ENCODE data around the gene LMAN1.

Gene LMAN1

GRCh38 chr18:59344996-59345395 is 14.1 kb downstream of the LMAN1 start:
- Histone ChIP-seq H2BK15ac (ENCODE audit: low read length) (no peak overlapping the region), H3K9me3 (replicated peaks in 1 of 2; ENCODE audit: control insufficient read depth in 2 of 2, insufficient read depth in 1 of 2, low read depth in 1 of 2, low read length in 2 of 2) (peaks cover 8 to 39% of the 10 kb centered on the region in 2 donors), H3K4me3 (ENCODE audit: low read length in 2 of 2) (no peak overlapping the region), H3K27ac (replicated peaks; ENCODE audit: low read length) (no peak overlapping the region), H4K8ac (ENCODE audit: low read depth, low read length) (no peak overlapping the region), H3K14ac (ENCODE audit: low read length) (no peak overlapping the region), H2BK5ac (ENCODE audit: low read length) (no peak overlapping the region), H2BK120ac (ENCODE audit: low read depth, low read length) (no peak overlapping the region), H3K36me3 (replicated peaks in 1 of 2; ENCODE audit: control insufficient read depth in 2 of 2, insufficient read depth in 2 of 2, low read length in 2 of 2) (peaks cover 29 to 100% of the 10 kb centered on the region in 2 donors), H2AK5ac (ENCODE audit: low read depth, low read length) (no peak overlapping the region), H3K27me3 (ENCODE audit: control insufficient read depth in 3 of 3, insufficient read depth in 3 of 3, low read depth in 1 of 3, low read length in 3 of 3) (no peaks in the 10 kb centered on the region), H3K4me2 (ENCODE audit: insufficient read depth, low read length, poor library complexity, severe bottlenecking) (no peak overlapping the region), H3K4ac (ENCODE audit: low read length) (no peak overlapping the region), H2AFZ (ENCODE audit: low read length) (no peak overlapping the region), H2BK12ac (ENCODE audit: low read length) (no peak overlapping the region), H4K91ac (ENCODE audit: low read depth, low read length, poor library complexity) (no peak overlapping the region), H3K4me1 (ENCODE audit: control insufficient read depth in 2 of 2, insufficient read depth in 1 of 2, low read depth in 1 of 2, low read length in 2 of 2) (no peaks in the 10 kb centered on the region), H3K79me1 (ENCODE audit: low read depth, low read length) (no peaks in the 10 kb centered on the region), H3K18ac (ENCODE audit: low read length) (no peak overlapping the region), H3K23ac (ENCODE audit: low read depth, low read length, poor library complexity) (no peak overlapping the region), H3K9ac (ENCODE audit: low read depth, low read length, poor library complexity) (no peak overlapping the region)
- no peak for DNase-seq (ENCODE audit: low spot score)
- WGBS, 2 donors (ENCODE audit: extremely low coverage in 2 of 2, insufficient read length in 2 of 2, insufficient replicate concordance in 1 of 2), result no CpG with 5 or more reads among the region's 1 CpG

GRCh38 chr18:59343926-59344325 is 15.1 kb downstream of the LMAN1 start:
- Histone ChIP-seq H3K36me3 (replicated peaks in 1 of 2; ENCODE audit: control insufficient read depth in 2 of 2, insufficient read depth in 2 of 2, low read length in 2 of 2) (peaks cover 35 to 100% of the 10 kb centered on the region in 2 donors), H2BK12ac (ENCODE audit: low read length) (no peak overlapping the region), H3K14ac (ENCODE audit: low read length) (no peak overlapping the region), H3K9me3 (replicated peaks in 1 of 2; ENCODE audit: control insufficient read depth in 2 of 2, insufficient read depth in 1 of 2, low read depth in 1 of 2, low read length in 2 of 2) (peaks cover 8 to 46% of the 10 kb centered on the region in 2 donors), H3K79me1 (ENCODE audit: low read depth, low read length) (peaks cover 2% of the 10 kb centered on the region), H3K18ac (ENCODE audit: low read length) (no peak overlapping the region), H2AFZ (ENCODE audit: low read length) (no peak overlapping the region), H2AK5ac (ENCODE audit: low read depth, low read length) (no peak overlapping the region), H3K27ac (replicated peaks; ENCODE audit: low read length) (no peak overlapping the region), H4K8ac (ENCODE audit: low read depth, low read length) (no peak overlapping the region), H4K91ac (ENCODE audit: low read depth, low read length, poor library complexity) (no peak overlapping the region), H3K4me2 (ENCODE audit: insufficient read depth, low read length, poor library complexity, severe bottlenecking) (no peak overlapping the region), H2BK5ac (ENCODE audit: low read length) (no peak overlapping the region), H3K4me1 (ENCODE audit: control insufficient read depth in 2 of 2, insufficient read depth in 1 of 2, low read depth in 1 of 2, low read length in 2 of 2) (no peaks in the 10 kb centered on the region), H3K27me3 (ENCODE audit: control insufficient read depth in 3 of 3, insufficient read depth in 3 of 3, low read depth in 1 of 3, low read length in 3 of 3) (no peaks in the 10 kb centered on the region), H3K4me3 (ENCODE audit: low read length in 2 of 2) (no peak overlapping the region), H2BK15ac (ENCODE audit: low read length) (no peak overlapping the region), H3K9ac (ENCODE audit: low read depth, low read length, poor library complexity) (no peak overlapping the region), H3K23ac (ENCODE audit: low read depth, low read length, poor library complexity) (no peak overlapping the region), H3K4ac (ENCODE audit: low read length) (no peak overlapping the region), H2BK120ac (ENCODE audit: low read depth, low read length) (no peak overlapping the region)
- DNase-seq (ENCODE audit: low spot score), result no peak
- WGBS, 2 donors (ENCODE audit: extremely low coverage in 2 of 2, insufficient read length in 2 of 2, insufficient replicate concordance in 1 of 2), result no CpG with 5 or more reads among the region's 2 CpGs

- no peak overlapping the region for H3K23ac ChIP-seq (ENCODE audit: low read depth, low read length, poor library complexity)
- H3K18ac ChIP-seq (ENCODE audit: low read length), result no peak overlapping the region
- H3K4me3 ChIP-seq (ENCODE audit: low read length in 2 of 2), result no peak overlapping the region
- no peak overlapping the region for H2BK120ac ChIP-seq (ENCODE audit: low read depth, low read length)
- no peak for DNase-seq (ENCODE audit: low spot score)
- H3K27ac ChIP-seq (replicated peaks; ENCODE audit: low read length), result no peak overlapping the region
- no peak overlapping the region for H2AFZ ChIP-seq (ENCODE audit: low read length)
- peaks cover 5 to 49% of the 10 kb centered on the region in 2 donors for H3K9me3 ChIP-seq (replicated peaks in 1 of 2; ENCODE audit: control insufficient read depth in 2 of 2, insufficient read depth in 1 of 2, low read depth in 1 of 2, low read length in 2 of 2)
- no peak overlapping the region for H2BK12ac ChIP-seq (ENCODE audit: low read length)
- no peak overlapping the region for H2BK5ac ChIP-seq (ENCODE audit: low read length)
- peaks cover 29 to 100% of the 10 kb centered on the region in 2 donors for H3K36me3 ChIP-seq (replicated peaks in 1 of 2; ENCODE audit: control insufficient read depth in 2 of 2, insufficient read depth in 2 of 2, low read length in 2 of 2)
- no peak overlapping the region for H4K8ac ChIP-seq (ENCODE audit: low read depth, low read length)
- no peak overlapping the region for H3K14ac ChIP-seq (ENCODE audit: low read length)
- no peaks in the 10 kb centered on the region for H3K4me1 ChIP-seq (ENCODE audit: control insufficient read depth in 2 of 2, insufficient read depth in 1 of 2, low read depth in 1 of 2, low read length in 2 of 2)
- no peak overlapping the region for H3K9ac ChIP-seq (ENCODE audit: low read depth, low read length, poor library complexity)
- no peak overlapping the region for H3K4me2 ChIP-seq (ENCODE audit: insufficient read depth, low read length, poor library complexity, severe bottlenecking)
- H2AK5ac ChIP-seq (ENCODE audit: low read depth, low read length), result no peak overlapping the region
- no peak overlapping the region for H4K91ac ChIP-seq (ENCODE audit: low read depth, low read length, poor library complexity)
- H3K4ac ChIP-seq (ENCODE audit: low read length), result no peak overlapping the region
- H2BK15ac ChIP-seq (ENCODE audit: low read length), result no peak overlapping the region
- no peaks in the 10 kb centered on the region for H3K27me3 ChIP-seq (ENCODE audit: control insufficient read depth in 3 of 3, insufficient read depth in 3 of 3, low read depth in 1 of 3, low read length in 3 of 3)
- peaks cover 2% of the 10 kb centered on the region for H3K79me1 ChIP-seq (ENCODE audit: low read depth, low read length)
These were observed 18.2 kb downstream of the LMAN1 start for GRCh38 chr18:59340817-59341216.

- Histone ChIP-seq H2BK15ac (ENCODE audit: low read length) (no peak overlapping the region), H3K36me3 (replicated peaks in 1 of 2; ENCODE audit: control insufficient read depth in 2 of 2, insufficient read depth in 2 of 2, low read length in 2 of 2) (peaks cover 25 to 100% of the 10 kb centered on the region in 2 donors), H4K91ac (ENCODE audit: low read depth, low read length, poor library complexity) (no peak overlapping the region), H3K4me2 (ENCODE audit: insufficient read depth, low read length, poor library complexity, severe bottlenecking) (no peak overlapping the region), H3K14ac (ENCODE audit: low read length) (no peak overlapping the region), H3K23ac (ENCODE audit: low read depth, low read length, poor library complexity) (no peak overlapping the region), H3K18ac (ENCODE audit: low read length) (no peak overlapping the region), H2AK5ac (ENCODE audit: low read depth, low read length) (no peak overlapping the region), H2BK120ac (ENCODE audit: low read depth, low read length) (no peak overlapping the region), H2BK5ac (ENCODE audit: low read length) (no peak overlapping the region), H3K4ac (ENCODE audit: low read length) (no peak overlapping the region), H3K4me3 (ENCODE audit: low read length in 2 of 2) (no peak overlapping the region), H2AFZ (ENCODE audit: low read length) (no peak overlapping the region), H3K9ac (ENCODE audit: low read depth, low read length, poor library complexity) (no peak overlapping the region), H3K79me1 (ENCODE audit: low read depth, low read length) (peaks cover 2% of the 10 kb centered on the region), H3K9me3 (replicated peaks in 1 of 2; ENCODE audit: control insufficient read depth in 2 of 2, insufficient read depth in 1 of 2, low read depth in 1 of 2, low read length in 2 of 2) (peaks cover 2 to 44% of the 10 kb centered on the region in 2 donors), H3K27ac (replicated peaks; ENCODE audit: low read length) (no peak overlapping the region), H4K8ac (ENCODE audit: low read depth, low read length) (no peak overlapping the region), H2BK12ac (ENCODE audit: low read length) (no peak overlapping the region), H3K4me1 (ENCODE audit: control insufficient read depth in 2 of 2, insufficient read depth in 1 of 2, low read depth in 1 of 2, low read length in 2 of 2) (no peaks in the 10 kb centered on the region), H3K27me3 (ENCODE audit: control insufficient read depth in 3 of 3, insufficient read depth in 3 of 3, low read depth in 1 of 3, low read length in 3 of 3) (no peaks in the 10 kb centered on the region)
- no peak for DNase-seq (ENCODE audit: low spot score)
- no CpG with 5 or more reads among the region's 2 CpGs for WGBS, 2 donors (ENCODE audit: extremely low coverage in 2 of 2, insufficient read length in 2 of 2, insufficient replicate concordance in 1 of 2)
These were observed 18.8 kb downstream of the LMAN1 start for GRCh38 chr18:59340312-59340711.
